GM19043 (cell line): ENCODE measurements around the gene FGFR4.
"Not testable (repeated sequence)": the region's sequence is repeated elsewhere in the genome, so short reads cannot be mapped to it uniquely, and the experiment has no call there.

Experiments
- ATAC-seq: cut with Tn5 transposase; IDR thresholded peaks from one replicate; pipeline ENCODE4 v1.9.1; 2021; ENCODE audit warnings: low read depth; ENCODE audit not compliant: unreplicated experiment

Gene FGFR4

DNA sequence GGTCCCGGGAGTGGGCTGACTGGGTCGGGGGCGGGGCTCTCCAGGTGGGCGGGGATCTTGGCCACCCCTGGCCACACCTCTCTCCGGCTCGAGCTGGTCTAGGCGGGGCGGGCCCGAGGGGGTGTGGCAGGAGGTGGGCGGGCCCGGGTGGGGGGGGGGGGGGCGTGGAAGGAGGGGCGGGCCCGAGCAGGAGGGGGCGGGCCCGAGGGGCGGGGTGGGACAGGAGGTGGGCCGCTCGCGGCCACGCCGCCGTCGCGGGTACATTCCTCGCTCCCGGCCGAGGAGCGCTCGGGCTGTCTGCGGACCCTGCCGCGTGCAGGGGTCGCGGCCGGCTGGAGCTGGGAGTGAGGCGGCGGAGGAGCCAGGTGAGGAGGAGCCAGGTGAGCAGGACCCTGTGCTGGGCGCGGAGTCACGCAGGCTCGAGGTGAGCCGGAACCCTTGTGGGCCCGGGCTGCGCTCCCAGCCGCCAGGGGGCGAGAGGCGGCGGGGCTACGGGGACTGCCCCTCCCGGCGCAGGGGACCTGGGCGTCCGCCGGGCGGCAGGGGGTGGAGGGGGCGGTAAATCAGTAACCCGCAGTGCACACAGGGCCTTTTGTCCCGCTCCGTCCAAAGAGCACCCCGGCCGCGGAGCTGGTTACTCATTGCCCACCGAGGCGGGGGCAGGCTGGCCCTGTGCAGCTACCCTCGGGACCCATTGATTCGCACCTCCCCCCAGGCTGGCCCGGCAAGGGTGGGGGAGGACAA lies at the start of gene FGFR4:
TSS of gene FGFR4 (plus strand) at position 262 of the 744 bp plus-strand sequence. CDS start 2,688 bp downstream, outside the sequence.
- ATAC-seq = peak; percentile 68

DNA sequence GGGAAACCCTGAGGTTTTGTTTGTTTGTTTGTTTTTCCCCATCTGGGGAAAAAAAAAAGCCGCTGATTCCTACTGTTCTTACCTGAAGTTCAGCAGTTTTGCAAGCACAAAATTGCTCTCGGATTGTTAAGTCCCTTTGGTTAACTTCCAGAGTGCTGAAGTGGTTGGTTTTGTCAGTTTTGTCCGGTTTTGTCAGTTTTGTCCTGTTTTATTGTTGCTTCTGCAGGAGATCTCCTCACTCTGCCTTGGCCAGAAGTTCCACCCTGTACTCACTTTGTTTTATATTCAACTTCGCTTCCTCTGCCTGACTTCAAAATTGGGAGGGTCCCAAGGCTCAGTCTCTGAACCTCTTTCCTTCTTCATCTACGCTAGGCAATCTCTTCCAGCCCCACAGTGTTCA lies 49.8 kb upstream of the FGFR4 start:
- no peak for ATAC-seq

DNA sequence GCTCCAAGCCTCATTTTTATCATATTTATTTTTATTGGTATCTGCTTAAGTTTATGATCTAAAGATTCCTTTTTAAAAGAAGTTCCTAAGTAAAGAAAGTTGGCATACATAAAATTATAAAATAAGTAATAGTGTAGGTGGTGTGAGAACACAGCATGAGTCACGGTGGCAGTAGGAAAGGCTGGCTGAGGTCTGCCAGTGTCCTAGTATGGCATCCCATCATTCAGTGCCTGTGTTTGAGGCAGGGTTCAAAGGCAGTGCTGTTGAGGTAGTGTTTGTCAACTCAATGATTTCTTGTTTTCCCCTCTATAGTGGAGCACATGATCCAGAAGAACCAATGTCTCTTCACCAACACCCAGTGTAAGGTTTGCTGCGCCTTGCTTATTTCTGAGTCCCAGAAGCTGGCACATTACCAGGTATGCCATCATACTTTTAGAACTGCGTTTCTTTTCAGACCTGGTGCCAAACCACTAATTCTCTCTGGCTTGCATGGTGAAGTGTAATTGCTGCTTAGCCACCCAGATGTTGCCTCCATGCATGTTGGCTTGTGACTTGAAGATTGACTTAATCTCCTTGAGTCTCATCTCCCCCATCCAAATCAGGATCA lies 45.8 kb upstream of the FGFR4 start:
- ATAC-seq = no peak

DNA sequence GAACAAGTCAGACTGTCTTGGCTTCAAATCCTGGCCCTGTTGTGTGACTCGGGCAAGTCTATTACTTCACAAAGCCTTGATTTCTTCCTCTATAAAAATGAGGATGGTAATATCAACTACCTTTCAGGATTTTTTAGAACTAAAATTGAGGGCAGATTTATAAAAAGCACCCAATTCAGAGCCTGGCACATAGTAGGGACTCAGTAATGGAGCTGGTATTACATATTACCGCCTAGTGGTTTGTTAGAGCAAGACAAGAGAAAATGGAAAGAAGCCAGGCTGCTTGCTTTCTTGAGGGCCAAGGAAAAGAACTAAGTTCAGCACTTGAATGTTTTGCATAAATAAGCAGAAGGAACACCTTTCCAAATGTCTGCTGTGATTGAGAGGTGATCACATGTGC lies 44.8 kb upstream of the FGFR4 start:
- no peak for ATAC-seq

DNA sequence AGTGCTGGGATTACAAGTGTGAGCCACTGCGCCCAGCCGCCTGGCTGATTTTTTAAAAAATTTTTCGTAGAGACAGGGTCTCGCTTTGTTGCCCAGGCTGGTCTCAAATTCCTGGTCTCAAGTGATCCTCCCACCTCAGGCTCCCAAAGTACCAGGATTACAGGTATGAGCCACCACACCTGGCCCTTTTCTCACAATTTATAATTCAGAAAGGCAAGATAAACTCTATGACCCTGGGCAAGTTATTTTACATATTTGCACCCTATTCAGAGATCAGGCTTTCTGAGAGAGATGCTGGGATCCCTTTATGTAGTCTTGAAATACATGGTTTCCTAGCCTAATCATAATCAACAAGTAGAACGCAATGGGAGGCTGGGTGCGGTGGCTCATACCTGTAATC lies 43.6 kb upstream of the FGFR4 start:
- ATAC-seq = no peak

DNA sequence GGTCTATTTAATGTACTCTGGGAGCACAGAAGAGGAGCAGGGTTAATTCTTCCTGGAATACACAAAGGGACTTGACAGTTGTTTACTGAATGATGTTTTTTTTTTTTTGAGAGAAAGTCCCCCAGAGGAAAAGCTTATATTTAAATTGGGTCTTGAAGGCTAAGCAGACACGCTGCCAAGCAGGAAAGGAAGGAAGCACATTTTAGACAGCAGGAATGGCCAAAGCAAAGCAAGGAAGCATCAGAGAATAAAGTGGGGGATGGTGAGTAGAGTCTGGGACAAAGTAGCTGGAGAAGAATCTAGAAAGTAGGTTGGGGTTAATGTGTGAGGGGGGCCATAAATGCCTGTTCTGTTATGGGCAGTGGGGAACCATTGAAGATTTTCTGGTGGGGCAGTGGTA lies 42.8 kb upstream of the FGFR4 start:
- ATAC-seq = no peak

DNA sequence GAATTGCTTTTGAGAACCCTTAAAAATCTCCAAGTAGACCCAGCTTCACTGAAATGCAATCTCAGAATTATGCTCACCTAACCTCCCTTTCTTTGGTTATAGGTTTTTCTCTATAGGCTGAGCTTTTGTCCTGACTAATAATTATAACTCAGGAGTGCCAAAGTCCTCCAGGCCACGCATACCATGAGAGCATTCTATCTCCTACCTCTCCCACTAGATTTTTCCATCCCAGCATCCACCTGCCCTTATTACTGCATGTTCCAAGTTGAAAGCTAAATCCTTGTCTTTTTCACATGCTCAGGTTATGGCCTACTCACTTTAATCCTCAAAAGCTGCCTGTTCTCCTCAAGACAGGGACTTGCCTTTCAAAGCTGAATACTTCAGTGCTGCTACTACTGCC lies 42.1 kb upstream of the FGFR4 start:
- no peak for ATAC-seq

DNA sequence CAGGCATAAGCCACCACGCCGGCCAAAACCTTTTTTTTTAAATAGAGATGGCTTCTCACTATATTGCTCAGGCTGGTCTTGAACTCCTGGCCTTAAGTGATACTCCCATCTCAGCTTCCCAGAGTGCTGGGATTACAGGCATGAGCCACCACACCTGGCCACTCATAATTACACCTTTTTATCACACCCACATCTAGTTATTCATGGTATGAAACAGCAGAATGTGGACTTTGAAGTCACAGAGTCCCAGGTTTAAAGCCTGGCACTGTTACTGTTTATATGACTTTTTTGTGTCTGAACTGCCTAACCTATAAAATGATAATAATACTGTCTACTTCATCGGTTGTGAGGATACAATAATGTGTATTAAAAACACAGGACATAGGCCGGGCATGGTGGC lies 41.1 kb upstream of the FGFR4 start:
- no peak for ATAC-seq

DNA sequence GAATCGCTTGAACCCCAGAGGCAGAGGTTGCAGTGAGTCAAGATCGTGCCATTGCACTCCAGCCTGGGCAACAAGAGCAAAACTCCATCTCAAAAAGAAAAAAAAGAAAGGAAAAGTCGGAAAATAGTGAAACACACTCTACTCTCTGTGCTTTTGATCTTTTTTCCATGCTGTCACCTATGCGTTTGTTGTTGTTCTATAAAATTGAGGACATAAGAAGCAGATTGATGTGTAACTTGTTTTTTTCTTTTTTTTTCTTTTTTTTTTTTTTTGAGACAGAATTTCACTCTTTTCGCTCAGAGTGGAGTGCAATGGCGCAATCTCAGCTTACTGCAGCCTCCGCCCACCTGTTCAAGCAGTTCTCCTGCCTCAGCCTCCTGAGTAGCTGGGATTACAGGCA lies 38.2 kb upstream of the FGFR4 start:
- ATAC-seq = not testable (repeated sequence)

DNA sequence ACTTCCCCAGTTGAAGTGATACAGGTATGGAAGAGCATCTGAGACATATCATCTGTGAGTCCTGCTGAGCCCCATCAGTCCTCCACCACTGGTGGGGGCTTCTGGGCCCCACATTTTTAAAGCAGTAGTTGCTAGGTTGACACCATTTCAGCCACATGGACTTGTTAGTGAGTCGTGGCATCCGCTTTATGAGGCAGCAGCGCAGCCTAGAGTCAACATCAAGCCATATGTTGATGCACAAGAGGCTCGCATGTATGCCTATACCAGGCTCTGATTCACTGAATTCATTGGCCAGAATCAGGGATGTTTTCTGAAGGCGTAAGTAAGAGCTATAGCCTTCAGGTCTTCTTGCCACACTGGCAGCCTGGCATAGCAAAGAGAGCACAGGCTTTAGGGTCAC lies 37.4 kb upstream of the FGFR4 start:
- no peak for ATAC-seq

DNA sequence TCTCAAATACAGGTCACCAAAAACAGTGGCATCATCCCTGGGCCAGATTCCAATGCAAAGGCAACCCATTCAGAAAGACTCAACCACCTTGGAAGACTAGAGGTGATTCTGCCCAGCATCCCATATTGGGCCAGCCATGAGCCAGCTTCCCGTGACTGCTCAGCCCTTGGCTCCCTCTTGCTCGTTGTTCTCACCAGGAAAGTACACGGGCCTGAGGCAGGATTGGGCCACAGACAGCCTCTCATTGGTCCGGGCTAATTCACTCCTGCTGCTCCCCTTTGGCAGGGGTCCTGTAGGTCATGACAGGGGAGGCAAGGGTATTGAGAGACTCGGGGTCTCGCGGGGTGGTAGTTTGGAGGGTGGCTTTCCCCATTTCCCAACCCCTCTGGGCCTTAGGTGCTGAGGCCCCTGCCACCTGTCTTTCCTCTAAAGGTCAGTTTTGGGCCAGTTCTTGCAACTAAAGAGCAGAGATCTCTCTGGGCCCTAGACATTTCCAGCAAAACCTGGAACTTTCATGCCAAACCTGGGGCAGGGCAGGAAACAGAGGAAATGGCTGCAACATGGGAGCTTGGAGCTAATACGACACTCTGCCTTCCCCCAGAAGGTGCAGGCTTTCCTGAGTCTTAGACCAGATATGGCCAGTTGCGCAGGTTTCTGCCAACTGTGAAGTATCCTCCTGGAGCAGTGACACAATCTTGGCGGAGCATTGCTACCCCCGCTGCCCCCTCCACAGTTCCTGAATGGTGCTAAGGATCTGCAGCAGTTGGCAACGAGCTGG lies 22.0 kb upstream of the FGFR4 start:
- ATAC-seq = no peak

DNA sequence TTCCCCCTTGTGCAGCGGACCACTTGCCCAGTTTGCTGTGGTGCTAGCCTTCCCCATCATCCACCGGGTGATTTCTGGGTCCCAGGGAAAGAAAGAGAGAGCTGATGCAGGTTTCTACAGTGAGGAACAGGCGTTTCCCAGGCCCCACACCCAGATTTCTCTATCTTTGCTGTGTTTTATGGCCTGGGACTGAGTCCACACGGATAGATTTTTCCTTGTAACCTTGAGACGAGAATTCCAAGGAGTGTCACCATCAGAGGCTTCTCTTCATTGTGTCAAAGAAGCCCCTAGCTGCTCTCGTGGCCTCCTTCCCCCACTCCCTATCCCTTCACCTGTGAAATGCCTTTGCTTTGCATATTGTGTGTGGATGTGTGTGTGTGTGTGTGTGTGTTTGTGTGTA lies 21.2 kb upstream of the FGFR4 start:
- no peak for ATAC-seq

DNA sequence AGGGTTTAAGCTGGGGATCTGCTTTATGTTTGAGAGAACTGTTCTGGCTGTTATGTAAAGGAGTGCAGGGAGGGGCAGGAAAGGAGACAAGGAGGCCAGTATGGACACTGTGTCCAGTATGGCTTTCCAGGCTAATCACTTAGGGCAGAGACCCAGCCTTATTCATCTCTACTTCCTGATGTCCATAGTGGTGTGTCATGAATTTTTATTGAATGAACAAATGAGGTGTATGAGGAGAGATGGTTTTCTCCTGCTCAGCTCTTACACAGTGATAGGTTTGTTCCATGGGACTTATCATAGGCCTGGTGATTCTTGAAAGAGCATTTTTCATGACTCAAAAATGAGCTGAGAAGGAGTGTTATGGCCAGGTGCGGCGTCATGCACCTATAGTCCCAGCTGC lies 20.5 kb upstream of the FGFR4 start:
- ATAC-seq = no peak

DNA sequence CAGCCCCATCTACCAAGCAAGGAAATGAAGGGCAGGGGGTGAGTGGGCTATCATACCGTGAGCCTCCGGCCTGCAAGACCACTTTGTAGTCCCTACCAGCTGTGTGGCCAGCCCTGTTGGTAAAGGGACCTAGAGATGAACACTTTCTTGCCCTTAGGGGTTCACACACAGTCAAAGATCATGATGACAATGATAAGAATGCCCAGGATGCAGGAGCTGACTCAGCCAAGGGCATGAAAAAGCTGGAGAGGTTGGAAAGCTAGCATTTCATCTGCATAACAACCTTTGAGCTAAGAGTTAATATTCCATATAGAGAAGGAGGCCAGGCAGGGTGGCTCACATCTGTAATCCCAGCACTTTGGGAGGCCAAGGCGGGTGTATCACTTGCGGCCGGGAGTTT lies 19.2 kb upstream of the FGFR4 start:
- no peak for ATAC-seq

DNA sequence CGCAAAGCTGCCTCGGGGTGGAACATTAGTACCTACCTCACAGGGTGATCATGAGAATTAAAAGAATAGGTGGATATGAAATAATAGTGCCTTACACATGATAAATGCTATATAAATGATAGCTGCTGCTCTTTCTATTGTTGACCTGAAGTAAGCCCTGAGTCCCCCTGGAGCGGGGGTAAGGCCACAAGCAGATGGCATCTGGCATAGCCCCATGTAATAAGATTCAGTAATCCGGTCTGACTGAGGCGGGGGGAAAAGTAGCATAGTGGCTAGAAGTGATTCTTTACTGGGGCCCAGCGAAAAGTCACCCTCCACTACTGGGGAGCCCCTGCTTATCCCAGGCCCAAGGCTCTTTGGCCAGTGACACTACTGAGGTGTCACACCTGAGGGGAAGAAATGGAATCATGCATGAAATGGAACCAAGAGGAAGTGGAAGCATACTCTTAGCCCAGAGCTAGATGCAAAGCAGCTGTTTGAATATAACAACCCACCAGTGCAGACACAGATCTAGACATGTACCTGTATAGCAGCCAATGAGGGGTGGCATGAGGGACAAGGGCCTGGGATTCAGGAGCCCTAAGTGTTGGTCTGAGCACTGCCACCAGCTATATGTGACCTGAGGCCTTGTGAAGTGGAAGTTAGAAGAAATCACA lies 16.1 kb upstream of the FGFR4 start:
- peak; percentile 54 for ATAC-seq

DNA sequence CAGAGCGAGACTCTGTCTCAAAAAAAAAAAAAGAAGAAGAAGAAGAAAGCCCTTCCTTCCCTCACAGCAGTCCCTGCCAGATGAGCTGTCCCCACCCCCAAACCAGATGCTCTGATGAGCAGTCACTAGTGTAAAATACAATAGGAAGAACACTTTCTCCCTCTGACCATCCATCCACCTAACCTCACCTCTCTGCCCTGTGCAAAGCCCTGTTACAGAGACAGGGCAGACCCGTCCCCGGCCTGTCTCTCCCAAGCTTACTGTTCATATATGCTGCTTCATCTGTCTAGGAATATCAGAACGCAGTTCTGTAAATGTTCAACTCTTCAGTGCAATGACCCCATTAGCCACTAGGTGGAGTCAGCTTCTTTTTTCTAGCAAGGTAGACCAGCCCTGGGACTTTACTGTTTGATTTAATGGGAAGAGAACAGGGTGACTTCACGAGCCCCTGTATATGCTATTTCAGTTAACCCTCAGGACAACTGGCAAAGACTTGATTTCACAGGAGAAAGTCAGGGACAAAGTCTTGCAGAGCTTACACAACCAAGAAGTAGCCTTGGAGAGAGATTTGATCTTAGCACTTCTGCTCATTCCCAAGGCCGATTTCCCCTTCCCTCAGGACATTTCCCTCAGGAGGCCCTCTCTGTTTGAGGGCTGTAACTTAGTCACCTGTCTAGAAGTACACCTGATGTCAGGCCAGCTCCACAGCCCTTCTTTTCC lies 14.9 kb upstream of the FGFR4 start:
- peak; percentile 51 for ATAC-seq

DNA sequence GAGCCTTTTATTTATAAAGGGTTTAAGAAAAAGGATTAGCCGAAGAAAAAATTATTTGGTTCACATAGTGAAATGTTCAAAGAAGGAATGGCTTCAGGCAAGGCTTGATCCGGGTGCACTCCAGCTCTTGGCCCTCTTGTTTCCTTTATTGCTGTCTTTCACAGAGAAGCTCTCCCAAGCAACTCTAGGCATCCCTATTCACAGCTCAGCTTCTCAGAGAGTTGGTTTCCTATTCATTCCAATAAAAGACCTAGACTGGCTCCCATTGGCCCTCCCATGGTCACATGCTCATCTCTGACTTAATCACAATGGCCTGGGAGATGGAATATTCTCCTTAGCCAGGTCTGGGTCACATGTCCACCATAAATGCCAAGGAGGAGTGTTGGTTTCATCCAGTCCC lies 9.4 kb upstream of the FGFR4 start:
- ATAC-seq = no peak

DNA sequence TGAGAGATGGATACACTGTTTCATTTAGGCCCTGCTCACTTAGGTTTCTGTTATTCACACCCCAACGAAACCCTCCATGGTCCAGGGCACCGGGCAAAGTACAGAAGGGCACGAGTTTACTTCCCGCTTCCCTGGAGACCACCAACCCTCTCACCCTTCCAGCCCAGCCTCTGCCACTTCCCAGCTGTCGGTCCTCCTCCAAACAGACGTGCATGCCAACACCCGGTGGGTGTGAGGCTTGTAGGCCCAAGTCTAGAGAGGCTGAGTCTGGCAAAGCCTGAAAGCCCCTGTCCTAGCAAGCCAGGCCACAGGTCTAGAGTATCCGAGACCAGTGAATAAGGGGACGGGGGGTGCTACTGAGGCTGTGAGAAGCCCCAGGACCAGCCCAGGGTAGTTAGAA lies 7.1 kb upstream of the FGFR4 start:
- ATAC-seq = no peak

DNA sequence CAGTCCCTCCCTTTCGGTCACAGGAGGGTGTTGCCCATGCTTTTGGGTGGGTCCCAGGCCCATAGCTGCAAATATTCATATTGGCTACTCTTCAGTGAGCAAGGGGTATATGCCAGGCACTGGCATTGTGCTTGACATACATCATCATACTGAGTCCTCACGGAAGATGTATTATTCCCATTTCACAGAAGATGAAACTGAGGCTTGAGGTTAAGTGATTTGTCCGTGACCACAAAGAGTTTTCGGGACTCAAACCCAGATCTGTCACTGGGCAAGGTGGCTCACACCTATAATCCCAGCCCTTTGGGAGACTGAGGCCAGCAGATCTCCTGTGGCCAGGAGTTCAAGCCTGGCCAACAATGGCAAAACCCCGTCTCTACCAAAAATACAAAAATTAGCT lies 6.5 kb upstream of the FGFR4 start:
- ATAC-seq = no peak

DNA sequence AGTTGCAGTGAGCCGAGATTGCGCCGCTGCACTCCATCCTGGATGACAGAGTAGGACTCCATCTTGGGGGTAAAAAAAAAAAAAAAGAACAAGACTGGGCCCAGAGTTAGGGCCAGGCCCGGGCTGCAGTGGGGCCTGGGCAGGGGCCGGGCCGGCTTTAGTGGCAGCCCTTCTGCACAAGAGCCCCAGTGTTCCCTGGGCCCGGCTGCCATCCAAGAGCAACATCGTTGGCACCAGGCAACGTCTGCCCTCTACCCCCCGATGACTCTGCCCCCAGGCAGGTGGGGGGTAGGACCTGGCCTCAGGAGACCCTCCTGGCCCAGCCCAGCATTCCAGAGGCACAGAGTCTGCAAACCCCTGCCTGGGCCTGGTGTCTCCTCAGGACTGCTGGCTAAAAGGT lies 4.9 kb upstream of the FGFR4 start:
- no peak for ATAC-seq

DNA sequence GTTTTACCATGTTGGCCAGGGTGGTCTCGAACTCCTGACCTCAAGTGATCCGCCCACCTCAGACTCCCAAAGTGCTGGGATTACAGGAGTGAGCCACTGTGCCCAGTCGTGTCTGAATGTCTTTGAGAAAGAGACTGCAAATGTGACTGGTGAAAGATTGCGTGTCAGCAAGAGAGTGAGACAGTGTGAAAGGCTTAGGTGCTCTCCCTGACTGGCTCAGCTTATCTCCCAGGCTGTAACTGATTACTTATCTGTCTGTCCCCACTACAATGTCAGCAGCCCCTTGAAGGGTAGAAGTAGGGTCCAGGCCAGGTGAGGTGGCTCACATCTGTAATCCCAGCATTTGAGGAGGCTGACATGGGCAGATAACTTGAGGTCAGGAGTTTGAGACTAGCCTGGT lies 3.4 kb upstream of the FGFR4 start:
- ATAC-seq = no peak
